ENCODE measurements around the gene MARK3.

MARK3 gene

GRCh38 chr14:103396463-103396862 lies 11.2 kb downstream of the MARK3 start:
- no peak for DNase-seq

- DNase-seq, result no peak
These were observed 13.4 kb downstream of the MARK3 start for GRCh38 chr14:103398427-103399195.

GRCh38 chr14:103400537-103400936 lies 15.3 kb downstream of the MARK3 start:
- DNase-seq, result no peak

DNA sequence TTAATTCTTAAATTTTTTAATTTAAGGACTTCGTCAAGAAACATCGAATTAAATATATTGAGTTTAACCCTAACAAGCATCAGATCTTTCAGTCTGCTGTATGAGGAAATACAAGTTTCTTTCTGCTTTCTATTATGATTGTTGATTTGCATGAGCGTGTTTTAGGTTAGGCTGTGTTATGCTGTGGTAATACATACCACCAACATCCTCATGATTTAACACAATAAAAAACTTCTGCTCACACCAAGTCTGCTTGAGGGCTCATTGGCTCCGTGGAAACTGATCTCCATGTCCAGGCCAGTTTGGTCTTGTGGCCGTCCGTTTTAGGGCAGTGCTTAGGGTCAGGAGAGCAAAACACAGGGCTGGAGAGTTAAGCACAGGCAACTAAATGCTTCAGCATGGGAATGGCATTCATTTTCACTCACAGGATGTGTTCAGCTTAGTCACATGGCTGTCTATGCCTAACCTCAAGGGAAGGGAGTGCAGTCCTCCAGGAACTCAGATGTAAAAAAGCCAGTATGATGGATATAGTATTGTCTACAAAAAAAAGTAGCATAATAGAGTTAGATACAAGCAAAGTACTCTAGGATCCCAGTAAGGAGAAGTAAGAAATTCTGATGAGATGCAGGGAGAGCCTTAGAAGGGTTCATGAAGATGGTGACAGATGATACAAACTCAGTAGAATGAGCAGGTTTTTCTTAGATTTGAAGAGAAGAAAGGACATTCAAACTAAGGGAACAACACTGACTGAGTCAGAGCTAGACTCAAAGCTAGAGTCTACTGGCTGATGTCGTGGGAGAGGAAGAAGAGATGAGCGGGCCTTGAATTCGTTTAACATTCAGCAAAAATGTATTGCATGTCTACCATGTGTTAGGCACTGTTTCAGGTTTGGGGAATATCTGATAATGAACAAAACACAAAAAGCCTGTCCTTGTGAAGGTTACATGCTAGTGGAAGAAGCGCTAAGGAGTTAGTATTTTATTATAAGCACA lies 16.3 kb downstream of the MARK3 start:
- DNase-seq, result no peak

DNA sequence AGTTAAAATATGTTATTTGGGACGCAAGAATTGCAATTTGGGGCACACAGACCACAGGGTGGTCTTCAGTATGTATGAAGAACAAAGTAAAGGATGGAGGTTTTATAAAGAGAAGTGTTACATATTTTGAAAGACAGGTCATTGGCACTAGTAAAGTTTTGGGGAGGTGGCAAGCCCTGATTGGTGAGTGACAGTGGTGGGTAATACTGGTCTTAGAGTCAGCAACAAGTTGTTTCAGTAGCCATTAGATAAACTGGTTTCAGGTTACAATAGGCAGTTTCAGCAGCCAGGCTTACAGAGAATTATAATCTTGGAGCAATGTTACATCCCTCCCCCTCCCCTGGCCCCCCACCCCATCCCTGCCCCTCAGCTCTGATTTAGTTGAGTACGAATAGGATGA lies 17.5 kb downstream of the MARK3 start:
- no peak for DNase-seq

- no peak for DNase-seq
These were observed 19.1 kb downstream of the MARK3 start for GRCh38 chr14:103404032-103404918.

DNA sequence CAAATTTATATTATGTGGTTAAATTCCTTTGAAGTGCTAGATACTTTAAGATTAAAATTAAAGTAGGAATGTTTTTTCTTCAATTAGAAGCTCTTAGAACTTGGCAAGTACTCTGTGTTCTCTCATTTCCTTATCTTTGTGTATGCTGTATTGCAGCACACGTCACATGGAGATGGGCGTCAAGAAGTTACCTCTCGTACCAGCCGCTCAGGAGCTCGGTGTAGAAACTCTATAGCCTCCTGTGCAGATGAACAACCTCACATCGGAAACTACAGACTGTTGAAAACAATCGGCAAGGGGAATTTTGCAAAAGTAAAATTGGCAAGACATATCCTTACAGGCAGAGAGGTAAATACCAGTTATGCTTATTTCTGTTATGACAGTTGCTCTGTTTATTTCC lies 19.7 kb downstream of the MARK3 start:
- DNase-seq, result no peak

DNA sequence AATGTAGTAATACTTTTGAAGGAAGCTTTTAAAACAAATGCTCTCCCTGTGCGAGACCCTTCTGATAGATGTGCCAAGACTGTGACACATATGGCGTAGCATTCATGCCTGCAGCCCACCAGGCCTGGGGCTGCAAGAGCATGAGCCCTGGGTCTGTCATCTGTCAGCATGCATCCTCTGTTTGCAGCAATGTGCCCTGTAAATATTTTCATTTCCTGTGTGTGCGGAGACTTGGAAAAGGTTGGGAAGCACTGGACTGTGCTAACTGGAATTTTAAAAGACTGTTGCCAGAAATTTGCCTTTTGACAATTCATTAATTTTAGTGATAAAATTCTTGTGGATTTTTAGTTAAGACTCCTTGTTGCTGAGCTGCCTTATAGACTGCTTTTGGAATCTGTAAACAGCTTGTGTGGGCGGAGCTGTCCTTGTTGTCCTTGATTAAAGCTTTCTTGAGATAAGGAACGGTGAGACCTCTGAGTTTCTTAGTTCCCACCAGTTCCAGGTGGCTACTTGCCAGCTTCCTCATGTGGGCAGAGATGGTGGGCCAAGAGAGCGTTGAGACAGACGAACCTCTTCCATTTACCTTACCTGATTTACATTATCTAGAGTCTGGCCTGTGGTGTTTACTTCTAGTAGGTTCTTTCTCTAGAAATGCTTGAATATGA lies 23.4 kb downstream of the MARK3 start:
- no peak for DNase-seq

DNA sequence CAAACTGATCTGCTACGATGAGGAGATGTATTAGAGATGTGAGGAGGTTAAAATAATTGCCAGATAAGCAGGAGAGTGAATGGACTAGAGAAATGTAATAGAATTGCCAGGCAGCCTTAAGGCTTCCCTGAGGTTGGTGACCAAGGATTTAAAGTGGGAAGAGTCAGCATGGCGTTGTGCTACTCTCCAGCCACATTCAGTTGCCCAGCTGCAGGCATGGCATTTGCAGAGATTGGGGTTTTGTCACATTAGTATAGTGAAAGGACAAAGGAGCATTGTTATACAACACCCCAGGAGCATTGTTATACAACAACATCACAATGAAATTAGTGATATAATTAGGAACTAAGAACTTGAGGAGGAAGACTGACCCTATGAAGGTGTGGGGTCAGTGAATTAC lies 31.7 kb downstream of the MARK3 start:
- no peak for DNase-seq

DNA sequence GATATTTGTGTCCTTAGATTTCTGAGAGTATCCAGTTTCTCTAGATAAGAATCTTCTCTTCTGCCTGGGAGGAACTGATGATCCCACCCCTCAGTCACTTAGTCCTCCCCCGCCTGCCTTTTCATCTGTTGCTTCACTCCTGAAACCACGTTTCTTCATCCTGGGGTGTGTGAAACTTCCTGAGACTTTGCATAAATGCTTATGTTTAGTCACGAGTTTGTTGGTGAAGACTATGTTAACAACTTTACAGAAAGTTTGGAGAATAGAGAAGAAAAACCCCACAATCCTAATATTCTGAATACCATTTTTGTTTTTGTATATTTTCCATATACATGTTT lies 33.2 kb downstream of the MARK3 start:
- DNase-seq, result no peak

GRCh38 chr14:103421556-103421955 lies 36.3 kb downstream of the MARK3 start:
- no peak for DNase-seq

DNA sequence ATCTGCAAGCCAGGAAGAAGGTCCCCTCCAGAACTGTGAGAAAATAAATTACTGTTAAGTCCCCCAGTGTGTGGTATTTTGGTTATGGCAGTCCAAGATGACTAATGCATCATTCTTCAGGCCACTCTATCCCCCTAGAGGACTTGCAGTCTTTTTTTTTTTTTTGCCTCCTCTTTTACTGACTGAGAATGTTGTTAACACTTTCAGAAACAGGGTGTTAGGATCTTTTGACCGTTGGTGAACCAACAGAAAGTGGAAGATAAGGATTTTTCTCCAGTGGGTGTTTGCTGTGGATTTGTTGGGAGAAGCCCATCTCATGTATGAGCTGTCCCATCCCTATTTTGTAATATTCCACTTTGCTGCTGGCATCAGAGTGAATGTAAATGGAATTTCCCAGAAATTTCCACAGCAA lies 37.8 kb downstream of the MARK3 start:
- DNase-seq, result no peak

- peak; percentile 12 to 22 for DNase-seq
These were observed 42.5 kb downstream of the MARK3 start for GRCh38 chr14:103427485-103428443.

- DNase-seq, result no peak
These were observed 43.7 kb downstream of the MARK3 start for GRCh38 chr14:103428723-103429556.

DNA sequence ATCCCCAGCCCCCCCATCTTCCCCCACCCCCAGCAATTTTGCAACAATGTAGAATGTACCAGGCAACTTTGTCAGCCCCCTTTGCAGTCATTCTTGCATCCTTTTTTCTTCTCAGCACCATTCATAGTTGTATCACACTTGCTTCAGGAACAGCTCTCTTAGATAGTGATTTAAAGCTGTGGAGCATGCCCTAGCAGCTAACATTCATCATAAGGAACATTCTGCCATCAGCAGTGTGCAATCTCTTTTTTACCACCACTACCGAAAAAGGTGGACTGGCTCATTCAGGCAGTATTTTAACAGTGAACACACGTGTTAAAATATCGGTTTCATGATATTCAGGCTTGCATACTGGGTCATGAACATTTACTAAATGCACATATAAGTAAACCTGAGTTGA lies 45.1 kb downstream of the MARK3 start:
- no peak for DNase-seq

DNA sequence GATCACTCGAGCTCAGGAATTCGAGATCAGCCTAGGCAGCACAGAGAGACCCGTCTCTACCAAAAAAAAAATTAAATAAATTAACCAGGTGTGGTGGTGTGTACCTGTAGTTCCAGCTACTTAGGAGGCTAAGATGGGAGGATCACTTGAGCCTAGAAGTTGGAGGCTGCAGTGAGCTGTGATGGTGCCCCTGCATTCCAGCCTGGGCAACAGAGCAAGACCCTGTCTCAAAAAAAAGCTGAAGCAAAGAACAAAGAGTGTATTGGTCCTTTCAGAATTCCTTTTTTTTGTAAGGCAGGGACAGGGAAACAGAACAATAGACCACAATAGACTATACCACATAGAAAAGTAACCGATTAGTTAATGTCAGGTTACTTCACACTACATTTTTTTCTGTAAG lies 47.4 kb downstream of the MARK3 start:
- DNase-seq, result no peak

DNA sequence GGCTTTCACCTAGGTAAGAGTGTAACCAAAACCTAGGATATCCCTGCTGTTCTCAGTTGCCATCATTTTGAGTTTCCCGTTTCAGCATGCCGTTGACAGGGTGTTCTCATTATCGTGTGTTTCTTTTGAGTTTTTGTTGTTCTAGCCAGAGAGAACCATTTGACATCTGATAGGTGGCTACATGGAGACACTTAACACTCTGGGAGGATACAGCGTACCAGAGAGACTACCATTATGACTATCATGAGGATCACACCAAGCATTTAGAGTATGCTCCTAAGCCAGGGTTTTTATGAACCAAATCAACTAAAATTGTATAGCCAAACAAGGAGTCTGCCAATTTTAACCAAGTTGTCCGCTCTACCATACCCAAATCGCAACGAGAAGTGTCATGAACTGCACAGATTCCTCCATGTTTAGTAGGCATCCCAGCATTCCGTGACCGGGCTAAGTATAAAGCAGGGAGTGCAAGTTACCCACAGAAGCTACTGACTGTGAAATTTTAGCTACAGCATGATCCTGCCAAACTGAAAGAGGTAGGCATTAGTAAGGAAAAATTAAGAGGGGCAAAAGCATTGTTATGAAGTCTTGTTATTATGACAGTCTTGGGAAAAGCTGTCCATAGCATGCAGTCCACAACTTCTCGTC lies 48.8 kb downstream of the MARK3 start:
- DNase-seq, result no peak

- DNase-seq, result no peak
These were observed 49.7 kb downstream of the MARK3 start for GRCh38 chr14:103434868-103435442.

DNA sequence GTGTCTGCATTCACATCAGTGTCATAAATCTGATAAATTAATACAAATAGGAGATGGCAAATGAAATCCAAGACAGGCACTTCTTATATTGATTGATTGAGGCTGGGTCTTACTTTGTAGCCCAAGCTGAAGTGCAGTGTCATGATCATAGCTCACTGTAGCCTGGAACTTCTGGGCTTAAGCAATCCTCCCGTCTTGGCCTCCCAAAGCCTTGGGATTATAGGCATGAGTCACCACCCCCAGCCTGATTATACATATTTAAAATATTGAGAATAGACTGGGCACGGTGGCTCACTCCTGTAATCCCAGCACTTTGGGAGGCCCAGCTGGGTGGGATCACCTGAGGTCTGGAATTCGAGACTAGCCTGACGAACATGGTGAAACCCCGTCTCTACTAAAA lies 51.3 kb downstream of the MARK3 start:
- DNase-seq, result no peak

All from stimulated activated CD4-positive, alpha-beta T cell treated with anti-CD3 and anti-CD28 coated beads, Interleukin-2, amount 100 ng/mL, for 24 hours (primary cell).